Measurements from ENCODE around the gene DNAH12.
"Not testable (repeated sequence)": the region's sequence is repeated elsewhere in the genome, so short reads cannot be mapped to it uniquely, and the experiment has no call there.

DNAH12 gene

DNA sequence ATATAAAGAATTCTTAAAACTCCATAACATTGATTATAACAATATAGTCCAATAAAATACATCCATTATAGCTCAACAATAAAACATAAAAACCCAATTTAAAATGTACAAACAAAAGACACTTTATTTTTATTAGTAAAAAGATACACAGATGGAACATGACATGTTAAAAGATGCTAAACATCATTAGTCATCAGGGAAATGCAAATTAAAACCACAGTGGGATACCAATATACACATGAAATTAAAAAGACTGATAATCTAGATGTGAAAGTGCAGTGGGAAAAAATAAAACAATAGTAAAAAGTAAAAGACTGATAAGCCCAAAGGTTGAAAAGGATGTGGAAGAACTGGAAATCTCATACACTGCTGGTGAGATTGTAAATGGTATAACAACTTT lies 46.2 kb downstream of the DNAH12 start:
- Histone ChIP-seq H3K9ac (no peak overlapping the region), H3K79me2 (ENCODE audit: insufficient read depth, low read depth) (no peaks in the 10 kb centered on the region), H3K27me3 (ENCODE audit: insufficient read depth, low read depth) (no peaks in the 10 kb centered on the region), H3K4me3 (IDR thresholded peaks at IDR 0.05; ENCODE audit: insufficient read depth, low read depth, low read length) (no peak overlapping the region), H4K20me1 (ENCODE audit: insufficient read depth) (no peaks in the 10 kb centered on the region), H3K36me3 (ENCODE audit: insufficient read depth) (no peaks in the 10 kb centered on the region), H3K27ac (no peak overlapping the region), H3K4me2 (no peak overlapping the region), H2AFZ (ENCODE audit: low read depth) (no peak overlapping the region), H3K4me1 (ENCODE audit: low read depth, poor library complexity, severe bottlenecking) (no peaks in the 10 kb centered on the region)
- TF ChIP-seq, protein P1, sequence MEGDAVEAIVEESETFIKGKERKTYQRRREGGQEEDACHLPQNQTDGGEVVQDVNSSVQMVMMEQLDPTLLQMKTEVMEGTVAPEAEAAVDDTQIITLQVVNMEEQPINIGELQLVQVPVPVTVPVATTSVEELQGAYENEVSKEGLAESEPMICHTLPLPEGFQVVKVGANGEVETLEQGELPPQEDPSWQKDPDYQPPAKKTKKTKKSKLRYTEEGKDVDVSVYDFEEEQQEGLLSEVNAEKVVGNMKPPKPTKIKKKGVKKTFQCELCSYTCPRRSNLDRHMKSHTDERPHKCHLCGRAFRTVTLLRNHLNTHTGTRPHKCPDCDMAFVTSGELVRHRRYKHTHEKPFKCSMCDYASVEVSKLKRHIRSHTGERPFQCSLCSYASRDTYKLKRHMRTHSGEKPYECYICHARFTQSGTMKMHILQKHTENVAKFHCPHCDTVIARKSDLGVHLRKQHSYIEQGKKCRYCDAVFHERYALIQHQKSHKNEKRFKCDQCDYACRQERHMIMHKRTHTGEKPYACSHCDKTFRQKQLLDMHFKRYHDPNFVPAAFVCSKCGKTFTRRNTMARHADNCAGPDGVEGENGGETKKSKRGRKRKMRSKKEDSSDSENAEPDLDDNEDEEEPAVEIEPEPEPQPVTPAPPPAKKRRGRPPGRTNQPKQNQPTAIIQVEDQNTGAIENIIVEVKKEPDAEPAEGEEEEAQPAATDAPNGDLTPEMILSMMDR (conservative IDR thresholded peaks at IDR 0.05; ENCODE audit: low read depth, low read length): no peak

DNA sequence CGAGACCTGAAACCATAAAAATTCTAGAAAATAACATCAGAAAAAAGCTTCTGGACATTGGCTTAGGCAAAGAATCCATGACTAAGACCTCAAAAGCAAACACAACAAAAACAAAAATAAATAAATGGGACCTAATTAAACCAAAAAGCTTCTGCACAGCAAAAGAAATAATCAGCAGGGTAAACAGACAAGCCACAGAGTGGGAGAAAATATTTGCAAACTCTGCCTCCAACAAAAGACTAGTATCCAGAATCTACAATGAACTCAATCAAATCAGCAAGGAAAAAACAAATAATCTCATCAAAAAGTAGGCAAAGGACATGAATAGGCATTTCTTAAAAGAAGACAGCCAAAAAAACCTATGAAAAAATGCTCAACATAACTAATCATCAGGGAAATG lies 59.6 kb downstream of the DNAH12 start:
- H3K4me1 ChIP-seq (ENCODE audit: low read depth, poor library complexity, severe bottlenecking): no peaks in the 10 kb centered on the region
- TF ChIP-seq, protein P1 (conservative IDR thresholded peaks at IDR 0.05; ENCODE audit: low read depth, low read length): no peak
- no peaks in the 10 kb centered on the region for H3K36me3 ChIP-seq (ENCODE audit: insufficient read depth)
- no peak overlapping the region for H3K27ac ChIP-seq
- no peaks in the 10 kb centered on the region for H4K20me1 ChIP-seq (ENCODE audit: insufficient read depth)
- no peak overlapping the region for H2AFZ ChIP-seq (ENCODE audit: low read depth)
- no peak overlapping the region for H3K9ac ChIP-seq
- no peak overlapping the region for H3K4me3 ChIP-seq (IDR thresholded peaks at IDR 0.05; ENCODE audit: insufficient read depth, low read depth, low read length)
- no peaks in the 10 kb centered on the region for H3K27me3 ChIP-seq (ENCODE audit: insufficient read depth, low read depth)
- H3K79me2 ChIP-seq (ENCODE audit: insufficient read depth, low read depth): no peaks in the 10 kb centered on the region
- H3K4me2 ChIP-seq: no peak overlapping the region

DNA sequence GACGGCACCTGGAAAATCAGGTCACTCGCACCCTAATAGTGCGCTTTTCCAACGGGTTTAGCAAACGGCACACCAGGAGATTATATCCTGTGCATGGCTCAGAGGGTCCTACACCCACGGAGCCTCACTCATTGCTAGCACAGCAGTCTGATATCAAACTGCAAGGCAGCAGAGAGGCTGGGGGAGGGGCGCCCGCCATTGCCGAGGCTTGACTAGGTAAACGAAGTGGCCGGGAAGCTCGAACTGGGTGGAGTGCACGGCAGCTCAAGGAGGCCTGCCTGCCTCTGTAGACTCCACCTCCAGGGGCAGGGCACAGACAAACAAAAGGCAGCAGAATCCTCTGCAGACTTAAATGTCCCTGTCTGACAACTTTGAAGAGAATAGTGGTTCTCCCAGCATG lies 67.0 kb downstream of the DNAH12 start:
- not testable (repeated sequence) for H3K4me3 ChIP-seq (IDR thresholded peaks at IDR 0.05; ENCODE audit: insufficient read depth, low read depth, low read length); H4K20me1 ChIP-seq (ENCODE audit: insufficient read depth); H3K4me1 ChIP-seq (ENCODE audit: low read depth, poor library complexity, severe bottlenecking); H3K9ac ChIP-seq; H3K27ac ChIP-seq; H3K79me2 ChIP-seq (ENCODE audit: insufficient read depth, low read depth); H2AFZ ChIP-seq (ENCODE audit: low read depth); H3K27me3 ChIP-seq (ENCODE audit: insufficient read depth, low read depth); H3K36me3 ChIP-seq (ENCODE audit: insufficient read depth); H3K4me2 ChIP-seq

DNA sequence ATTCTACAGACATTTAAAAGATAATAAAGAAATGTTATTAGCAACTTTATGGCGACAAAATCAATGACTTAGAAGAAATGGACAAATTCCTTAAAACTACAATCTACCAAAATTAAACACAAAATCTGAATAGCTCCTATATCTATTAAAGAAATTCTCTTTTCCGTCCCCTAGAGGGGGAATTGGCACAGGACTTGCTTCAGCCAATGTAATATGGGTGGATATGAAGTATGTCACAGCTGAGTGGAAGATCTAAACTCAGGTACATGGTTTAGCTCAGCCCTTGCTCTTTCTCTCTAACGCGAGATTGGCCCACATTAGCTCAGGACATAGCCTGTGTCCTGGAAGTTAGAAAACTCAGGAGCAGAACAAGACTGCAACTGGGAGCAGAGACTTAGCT lies 79.3 kb downstream of the DNAH12 start:
- Histone ChIP-seq H3K9ac (no peak overlapping the region), H4K20me1 (ENCODE audit: insufficient read depth) (no peaks in the 10 kb centered on the region), H3K27ac (no peak overlapping the region), H3K4me3 (IDR thresholded peaks at IDR 0.05; ENCODE audit: insufficient read depth, low read depth, low read length) (no peak overlapping the region), H2AFZ (ENCODE audit: low read depth) (no peak overlapping the region), H3K4me1 (ENCODE audit: low read depth, poor library complexity, severe bottlenecking) (no peaks in the 10 kb centered on the region), H3K27me3 (ENCODE audit: insufficient read depth, low read depth) (no peaks in the 10 kb centered on the region), H3K36me3 (ENCODE audit: insufficient read depth) (no peaks in the 10 kb centered on the region), H3K79me2 (ENCODE audit: insufficient read depth, low read depth) (no peaks in the 10 kb centered on the region), H3K4me2 (no peak overlapping the region)
- TF ChIP-seq, protein P1 (conservative IDR thresholded peaks at IDR 0.05; ENCODE audit: low read depth, low read length): no peak

DNA sequence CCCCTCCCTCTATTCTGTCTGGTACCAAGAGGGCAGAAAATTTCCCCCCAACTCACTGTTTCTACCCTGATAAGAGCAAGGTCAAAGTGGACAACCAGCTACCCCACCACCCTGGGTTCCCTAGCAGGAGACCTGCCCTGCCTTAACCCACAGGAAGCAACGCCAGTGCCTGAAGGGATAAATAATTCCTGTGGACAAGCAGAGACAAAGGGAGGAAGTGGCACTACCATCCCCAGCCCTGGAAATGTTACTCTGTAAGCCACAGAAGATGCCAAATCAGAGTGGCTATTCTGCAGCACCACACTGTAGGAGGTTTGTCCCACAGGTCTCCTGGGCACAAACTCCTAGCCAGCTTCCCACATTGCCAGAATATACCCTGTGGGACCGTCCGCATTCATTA lies 80.1 kb downstream of the DNAH12 start:
- Histone ChIP-seq H3K9ac (no peak overlapping the region), H3K27ac (no peak overlapping the region), H3K4me2 (no peak overlapping the region), H3K79me2 (ENCODE audit: insufficient read depth, low read depth) (no peaks in the 10 kb centered on the region), H3K36me3 (ENCODE audit: insufficient read depth) (no peaks in the 10 kb centered on the region), H4K20me1 (ENCODE audit: insufficient read depth) (no peaks in the 10 kb centered on the region), H2AFZ (ENCODE audit: low read depth) (no peak overlapping the region), H3K4me3 (IDR thresholded peaks at IDR 0.05; ENCODE audit: insufficient read depth, low read depth, low read length) (no peak overlapping the region), H3K4me1 (ENCODE audit: low read depth, poor library complexity, severe bottlenecking) (no peaks in the 10 kb centered on the region), H3K27me3 (ENCODE audit: insufficient read depth, low read depth) (no peaks in the 10 kb centered on the region)
- TF ChIP-seq, protein P1 (conservative IDR thresholded peaks at IDR 0.05; ENCODE audit: low read depth, low read length): no peak
